ENCODE results near the gene SPACA4. TPM values are rescaled to one million over a fixed set of nuclear protein-coding genes. Genes with fewer than 3 reads are reported as not detected.

SPACA4 gene
- total and polyA plus RNA-seq, 9 of the 15 experiments (the other 6 are each of a cell fraction or from before 2014, with no cell fraction given), result not detected

DNA sequence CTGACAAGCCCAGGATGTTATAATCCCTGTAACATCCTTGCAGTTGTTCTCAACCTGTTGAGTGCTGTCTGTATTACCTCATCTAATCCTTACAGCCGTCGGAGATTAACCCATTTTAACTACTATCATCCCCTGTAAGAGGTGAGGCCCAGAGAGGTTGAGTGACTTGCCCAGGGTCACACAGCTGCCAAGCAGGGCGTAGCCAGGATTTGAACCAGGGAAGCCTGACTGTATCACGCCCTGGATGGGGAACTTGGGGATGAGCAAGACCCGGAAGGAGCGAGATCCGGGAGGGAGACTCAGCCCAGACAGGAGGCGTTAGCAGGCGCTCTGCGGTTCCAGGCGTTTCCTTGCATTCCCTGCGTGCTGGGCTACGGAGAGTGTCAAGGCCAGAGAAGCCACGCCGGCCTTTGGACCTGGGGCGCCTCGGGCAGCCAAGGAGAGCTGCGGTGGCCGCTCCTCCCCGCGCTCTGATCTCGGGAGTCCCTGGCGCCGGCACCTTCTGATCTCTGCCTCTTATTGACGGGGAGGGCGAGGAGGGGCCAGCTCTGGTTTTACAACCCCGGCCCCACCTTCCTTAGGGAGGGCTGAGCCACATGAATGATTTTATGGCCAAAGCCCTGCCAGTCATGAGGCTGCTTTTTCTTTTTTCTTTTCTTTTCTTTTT is 48.4 kb upstream of the SPACA4 start:
- H3K36me3 ChIP-seq (ENCODE audit: control insufficient read depth, insufficient read depth, low read length), result no peaks in the 10 kb centered on the region
- no peaks in the 10 kb centered on the region for H4K20me1 ChIP-seq (replicated peaks; ENCODE audit: control insufficient read depth, insufficient read depth, low read length)
- ChIA-PET CTCF (ENCODE audit: low intra/inter-chr PET ratio) (no interaction called here), POLR2A (interaction anchor here (0.7 kb wide), 1 partner anchor 48 kb away, joined by 3 read pairs; no protein-coding TSS in a partner anchor)
- peaks cover 15 to 17% of the 10 kb centered on the region in 2 experiments; a peak in 4 of 5 replicates for H3K4me1 ChIP-seq (replicated peaks in 1 of 2; ENCODE audit: control insufficient read depth in 2 of 2, insufficient read depth in 2 of 2, low read length in 2 of 2)
- H3K9me1 ChIP-seq (ENCODE audit: control insufficient read depth, insufficient read depth, low read length), result no peaks in the 10 kb centered on the region
- H3K27ac ChIP-seq (ENCODE audit: extremely low read depth, low read depth, low read length), result no peak overlapping the region
- no peaks in the 10 kb centered on the region for H3K27me3 ChIP-seq (ENCODE audit: control insufficient read depth in 2 of 2, insufficient read depth in 2 of 2, low read length in 2 of 2)
- WGBS (ENCODE audit: insufficient coverage, low coverage, missing lambda C conversion rate), result 20% methylated on average over 23 of the region's 27 CpGs
- ATAC-seq (peak; percentile 56), DNase-seq (ENCODE audit: extremely low read depth in 1 of 4, low spot score in 3 of 4) (peak; percentile 31 to 49 (median 46)), FAIRE-seq (peak; percentile 49)
- H3K4me3 ChIP-seq, result peak overlapping the region; percentile 17; the same call in 1 of the 2 replicates
- no TSS peak for BruUV-seq (replicated peaks)
- intact Hi-C loops (cut with micrococcal nuclease), result no loop called here
- peak overlapping the region; percentile 82 for H2AFZ ChIP-seq (ENCODE audit: low read depth, low read length)
- H3K9ac ChIP-seq (ENCODE audit: insufficient read depth in 1 of 2, low read depth in 2 of 2, low read length in 2 of 2), result peak overlapping the region in 1 of 2 experiments; percentile 57; a peak in 2 of 4 replicates
- peak overlapping the region; percentile 55 for H3K4me2 ChIP-seq (ENCODE audit: insufficient read depth, low read length)
- no peaks in the 10 kb centered on the region for H3K9me3 ChIP-seq (replicated peaks; ENCODE audit: control insufficient read depth, insufficient read depth, low read depth, low read length)
- in situ Hi-C loops (cut with MboI), result no loop called here
- H3K79me2 ChIP-seq (ENCODE audit: control insufficient read depth, insufficient read depth, low read length), result no peaks in the 10 kb centered on the region
- no peak for TF ChIP-seq CEBPG (CRISPR knock-in tag; IDR thresholded peaks at IDR 0.05)
- no peak for TF ChIP-seq CEBPG (tag; conservative IDR thresholded peaks at IDR 0.05 in 1 of 2, IDR thresholded peaks at IDR 0.05 in 1 of 2)
- TF ChIP-seq BRF1 (IDR thresholded peaks at IDR 0.05; ENCODE audit: borderline replicate concordance, extremely low read depth, insufficient read length), result no peak
- TF ChIP-seq PTRF (tag; IDR thresholded peaks at IDR 0.05), result no peak
- TF ChIP-seq, protein P1, sequence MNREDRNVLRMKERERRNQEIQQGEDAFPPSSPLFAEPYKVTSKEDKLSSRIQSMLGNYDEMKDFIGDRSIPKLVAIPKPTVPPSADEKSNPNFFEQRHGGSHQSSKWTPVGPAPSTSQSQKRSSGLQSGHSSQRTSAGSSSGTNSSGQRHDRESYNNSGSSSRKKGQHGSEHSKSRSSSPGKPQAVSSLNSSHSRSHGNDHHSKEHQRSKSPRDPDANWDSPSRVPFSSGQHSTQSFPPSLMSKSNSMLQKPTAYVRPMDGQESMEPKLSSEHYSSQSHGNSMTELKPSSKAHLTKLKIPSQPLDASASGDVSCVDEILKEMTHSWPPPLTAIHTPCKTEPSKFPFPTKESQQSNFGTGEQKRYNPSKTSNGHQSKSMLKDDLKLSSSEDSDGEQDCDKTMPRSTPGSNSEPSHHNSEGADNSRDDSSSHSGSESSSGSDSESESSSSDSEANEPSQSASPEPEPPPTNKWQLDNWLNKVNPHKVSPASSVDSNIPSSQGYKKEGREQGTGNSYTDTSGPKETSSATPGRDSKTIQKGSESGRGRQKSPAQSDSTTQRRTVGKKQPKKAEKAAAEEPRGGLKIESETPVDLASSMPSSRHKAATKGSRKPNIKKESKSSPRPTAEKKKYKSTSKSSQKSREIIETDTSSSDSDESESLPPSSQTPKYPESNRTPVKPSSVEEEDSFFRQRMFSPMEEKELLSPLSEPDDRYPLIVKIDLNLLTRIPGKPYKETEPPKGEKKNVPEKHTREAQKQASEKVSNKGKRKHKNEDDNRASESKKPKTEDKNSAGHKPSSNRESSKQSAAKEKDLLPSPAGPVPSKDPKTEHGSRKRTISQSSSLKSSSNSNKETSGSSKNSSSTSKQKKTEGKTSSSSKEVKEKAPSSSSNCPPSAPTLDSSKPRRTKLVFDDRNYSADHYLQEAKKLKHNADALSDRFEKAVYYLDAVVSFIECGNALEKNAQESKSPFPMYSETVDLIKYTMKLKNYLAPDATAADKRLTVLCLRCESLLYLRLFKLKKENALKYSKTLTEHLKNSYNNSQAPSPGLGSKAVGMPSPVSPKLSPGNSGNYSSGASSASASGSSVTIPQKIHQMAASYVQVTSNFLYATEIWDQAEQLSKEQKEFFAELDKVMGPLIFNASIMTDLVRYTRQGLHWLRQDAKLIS (CRISPR knock-in tag; IDR thresholded peaks at IDR 0.05), result no peak
- TF ChIP-seq, protein P2, sequence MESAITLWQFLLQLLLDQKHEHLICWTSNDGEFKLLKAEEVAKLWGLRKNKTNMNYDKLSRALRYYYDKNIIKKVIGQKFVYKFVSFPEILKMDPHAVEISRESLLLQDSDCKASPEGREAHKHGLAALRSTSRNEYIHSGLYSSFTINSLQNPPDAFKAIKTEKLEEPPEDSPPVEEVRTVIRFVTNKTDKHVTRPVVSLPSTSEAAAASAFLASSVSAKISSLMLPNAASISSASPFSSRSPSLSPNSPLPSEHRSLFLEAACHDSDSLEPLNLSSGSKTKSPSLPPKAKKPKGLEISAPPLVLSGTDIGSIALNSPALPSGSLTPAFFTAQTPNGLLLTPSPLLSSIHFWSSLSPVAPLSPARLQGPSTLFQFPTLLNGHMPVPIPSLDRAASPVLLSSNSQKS (CRISPR knock-in tag; IDR thresholded peaks at IDR 0.05), result no peak
- no peak for TF ChIP-seq CBX2 (IDR thresholded peaks at IDR 0.05; ENCODE audit: insufficient read depth, low read length, poor library complexity, severe bottlenecking)
- peak; percentile 62; the same call in 1 of the 2 replicates for TF ChIP-seq PTBP1 (IDR thresholded peaks at IDR 0.05; ENCODE audit: low read depth, low read length)
- TF ChIP-seq ZNF174 (CRISPR knock-in tag; IDR thresholded peaks at IDR 0.05), result no peak
- no peak for TF ChIP-seq KLF1 (tag; IDR thresholded peaks at IDR 0.05)
- peak in 1 of 2 experiments; percentile 14; a peak in 1 of 3 replicates for TF ChIP-seq CBX3 (IDR thresholded peaks at IDR 0.05; ENCODE audit: borderline replicate concordance in 1 of 2, low read length in 2 of 2)
- peak; percentile 22; the same call in 1 of the 2 replicates for TF ChIP-seq ZBTB7A (IDR thresholded peaks at IDR 0.05; ENCODE audit: borderline replicate concordance, control insufficient read depth, low read depth, low read length)
- TF ChIP-seq SP2 (IDR thresholded peaks at IDR 0.05; ENCODE audit: extremely low read depth, low read depth, low read length, poor library complexity, severe bottlenecking), result no peak
- TF ChIP-seq, protein P3, sequence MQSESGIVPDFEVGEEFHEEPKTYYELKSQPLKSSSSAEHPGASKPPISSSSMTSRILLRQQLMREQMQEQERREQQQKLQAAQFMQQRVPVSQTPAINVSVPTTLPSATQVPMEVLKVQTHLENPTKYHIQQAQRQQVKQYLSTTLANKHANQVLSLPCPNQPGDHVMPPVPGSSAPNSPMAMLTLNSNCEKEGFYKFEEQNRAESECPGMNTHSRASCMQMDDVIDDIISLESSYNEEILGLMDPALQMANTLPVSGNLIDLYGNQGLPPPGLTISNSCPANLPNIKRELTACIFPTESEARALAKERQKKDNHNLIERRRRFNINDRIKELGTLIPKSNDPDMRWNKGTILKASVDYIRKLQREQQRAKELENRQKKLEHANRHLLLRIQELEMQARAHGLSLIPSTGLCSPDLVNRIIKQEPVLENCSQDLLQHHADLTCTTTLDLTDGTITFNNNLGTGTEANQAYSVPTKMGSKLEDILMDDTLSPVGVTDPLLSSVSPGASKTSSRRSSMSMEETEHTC (IDR thresholded peaks at IDR 0.05), result no peak
- no peak for TF ChIP-seq CBFA2T3 (IDR thresholded peaks at IDR 0.05)
- TF ChIP-seq BRD9 (IDR thresholded peaks at IDR 0.05; ENCODE audit: low read depth, partially characterized antibody), result peak; percentile 97
